Measurements from ENCODE around the gene ADAMTS12. TPM values are rescaled to one million over a fixed set of nuclear protein-coding genes. Genes with fewer than 3 reads are reported as not detected.

Gene ADAMTS12
- not detected for polyA plus RNA-seq (ENCODE audit: low read depth in 6 of 6)

- Mint-ChIP-seq H3K27ac (no peak within 1 kb of the TSS), H3K4me1 (peaks cover 0 to 8% (median 4%) of the 10 kb centered on the region in 3 donors), H3K36me3 (peaks cover 0 to 13% of the 10 kb centered on the region in 2 donors), H3K4me3 (peak within 1 kb of the TSS in 3 of 8 donors; percentile 24 to 74 (median 33)), H3K9me3 (peaks cover 0 to 8% (median 6%) of the 10 kb centered on the region in 7 donors), H3K27me3 (peaks cover 57 to 75% (median 62%) of the 10 kb centered on the region in 3 donors)
- ATAC-seq (ENCODE audit: low read depth in 2 of 2): no peak
- DNase-seq: no peak
Measured at GRCh38 chr5:33891788-33892619, at the start of gene ADAMTS12. Gene ADAMTS12 (minus strand): TSS chr5:33891990. CDS start chr5:33891856, 134 bp downstream.

GRCh38 chr5:33941090-33941489 lies 49.3 kb upstream of the ADAMTS12 start:
- Mint-ChIP-seq H3K4me3 (no peak overlapping the region), H3K27me3 (peaks cover 64 to 76% (median 67%) of the 10 kb centered on the region in 3 donors), H3K9me3 (no peaks in the 10 kb centered on the region), H3K4me1 (peaks cover 0 to 2% (median 0%) of the 10 kb centered on the region in 3 donors), H3K27ac (no peak overlapping the region), H3K36me3 (no peaks in the 10 kb centered on the region)
- ATAC-seq (ENCODE audit: low read depth in 2 of 2) (no peak), DNase-seq (no peak)

GRCh38 chr5:33939556-33940262 lies 47.9 kb upstream of the ADAMTS12 start:
- Mint-ChIP-seq H3K4me3 (no peak overlapping the region), H3K4me1 (peaks cover 0 to 5% (median 0%) of the 10 kb centered on the region in 3 donors), H3K9me3 (no peaks in the 10 kb centered on the region), H3K36me3 (no peaks in the 10 kb centered on the region), H3K27me3 (peaks cover 59 to 81% (median 71%) of the 10 kb centered on the region in 3 donors), H3K27ac (no peak overlapping the region)
- DNase-seq (no peak), ATAC-seq (ENCODE audit: low read depth in 2 of 2) (no peak)

GRCh38 chr5:33938881-33939280 lies 47.1 kb upstream of the ADAMTS12 start:
- H3K27me3 Mint-ChIP-seq: peaks cover 59 to 76% (median 74%) of the 10 kb centered on the region in 3 donors
- H3K36me3 Mint-ChIP-seq: no peaks in the 10 kb centered on the region

GRCh38 chr5:33938507-33938796 lies 46.7 kb upstream of the ADAMTS12 start:
- Mint-ChIP-seq H3K36me3 (no peaks in the 10 kb centered on the region), H3K9me3 (no peaks in the 10 kb centered on the region), H3K4me3 (peak overlapping the region in 2 of 8 donors; percentile 19 to 25), H3K4me1 (peaks cover 0 to 16% (median 5%) of the 10 kb centered on the region in 3 donors), H3K27ac (no peak overlapping the region), H3K27me3 (peaks cover 59 to 74% (median 73%) of the 10 kb centered on the region in 3 donors)
- ATAC-seq (ENCODE audit: low read depth in 2 of 2): no peak
- DNase-seq: no peak

More at GRCh38 chr5:33938881-33939280, 47.1 kb upstream of the ADAMTS12 start:
- ATAC-seq (ENCODE audit: low read depth in 2 of 2) (no peak), DNase-seq (no peak)
- H3K4me1 Mint-ChIP-seq: peaks cover 0 to 12% (median 5%) of the 10 kb centered on the region in 3 donors
- H3K9me3 Mint-ChIP-seq: no peaks in the 10 kb centered on the region
- peak overlapping the region in 1 of 8 donors; percentile 19 for H3K4me3 Mint-ChIP-seq
- H3K27ac Mint-ChIP-seq: no peak overlapping the region

GRCh38 chr5:33937707-33938506 lies 46.1 kb upstream of the ADAMTS12 start:
- ATAC-seq (ENCODE audit: low read depth in 2 of 2): no peak
- DNase-seq: no peak
- no peaks in the 10 kb centered on the region for H3K36me3 Mint-ChIP-seq
- H3K27ac Mint-ChIP-seq: no peak overlapping the region
- peak overlapping the region in 1 of 8 donors; percentile 25 for H3K4me3 Mint-ChIP-seq
- peaks cover 58 to 74% (median 68%) of the 10 kb centered on the region in 3 donors for H3K27me3 Mint-ChIP-seq
- H3K9me3 Mint-ChIP-seq: no peaks in the 10 kb centered on the region
- peaks cover 0 to 18% (median 5%) of the 10 kb centered on the region in 3 donors for H3K4me1 Mint-ChIP-seq

- DNase-seq: no peak
- no peaks in the 10 kb centered on the region for H3K9me3 Mint-ChIP-seq
- no peak overlapping the region for H3K27ac Mint-ChIP-seq
- ATAC-seq (ENCODE audit: low read depth in 2 of 2): no peak
- peaks cover 0 to 18% (median 5%) of the 10 kb centered on the region in 3 donors for H3K4me1 Mint-ChIP-seq
- peaks cover 54 to 70% (median 61%) of the 10 kb centered on the region in 3 donors for H3K27me3 Mint-ChIP-seq
- no peak overlapping the region for H3K4me3 Mint-ChIP-seq
- H3K36me3 Mint-ChIP-seq: no peaks in the 10 kb centered on the region
Measured at GRCh38 chr5:33937017-33937706, 45.4 kb upstream of the ADAMTS12 start.

- H3K4me3 Mint-ChIP-seq: no peak within 1 kb of the TSS
- H3K27me3 Mint-ChIP-seq: peaks cover 54 to 70% (median 61%) of the 10 kb centered on the region in 3 donors
- ATAC-seq (ENCODE audit: low read depth in 2 of 2) (no peak), DNase-seq (no peak)
- H3K4me1 Mint-ChIP-seq: peaks cover 0 to 18% (median 5%) of the 10 kb centered on the region in 3 donors
- H3K27ac Mint-ChIP-seq: no peak within 1 kb of the TSS
- H3K36me3 Mint-ChIP-seq: no peaks in the 10 kb centered on the region
- no peaks in the 10 kb centered on the region for H3K9me3 Mint-ChIP-seq
Measured at GRCh38 chr5:33936381-33937016, 44.7 kb upstream of the ADAMTS12 start, which contains the start of gene RXFP3. Gene RXFP3 (plus strand): TSS chr5:33936386. CDS start chr5:33936741, 355 bp downstream.

- H3K4me3 Mint-ChIP-seq: no peak overlapping the region
- peaks cover 0 to 18% (median 5%) of the 10 kb centered on the region in 3 donors for H3K4me1 Mint-ChIP-seq
- ATAC-seq (ENCODE audit: low read depth in 2 of 2) (peak in 1 of 2 donors; percentile 41), DNase-seq (no peak)
- peaks cover 54 to 70% (median 57%) of the 10 kb centered on the region in 3 donors for H3K27me3 Mint-ChIP-seq
- no peaks in the 10 kb centered on the region for H3K9me3 Mint-ChIP-seq
- no peak overlapping the region for H3K27ac Mint-ChIP-seq
- H3K36me3 Mint-ChIP-seq: no peaks in the 10 kb centered on the region
Measured at GRCh38 chr5:33936004-33936380, 44.2 kb upstream of the ADAMTS12 start.

GRCh38 chr5:33934176-33934575 lies 42.4 kb upstream of the ADAMTS12 start:
- H3K27me3 Mint-ChIP-seq: peaks cover 41 to 52% (median 42%) of the 10 kb centered on the region in 3 donors
- H3K27ac Mint-ChIP-seq: no peak overlapping the region
- H3K36me3 Mint-ChIP-seq: no peaks in the 10 kb centered on the region
- ATAC-seq (ENCODE audit: low read depth in 2 of 2) (no peak), DNase-seq (no peak)
- H3K4me3 Mint-ChIP-seq: no peak overlapping the region
- no peaks in the 10 kb centered on the region for H3K9me3 Mint-ChIP-seq
- H3K4me1 Mint-ChIP-seq: peaks cover 0 to 18% (median 5%) of the 10 kb centered on the region in 3 donors

- peaks cover 37 to 48% (median 40%) of the 10 kb centered on the region in 3 donors for H3K27me3 Mint-ChIP-seq
- DNase-seq: no peak
- H3K9me3 Mint-ChIP-seq: no peaks in the 10 kb centered on the region
- no peak overlapping the region for H3K4me3 Mint-ChIP-seq
- no peaks in the 10 kb centered on the region for H3K36me3 Mint-ChIP-seq
- H3K27ac Mint-ChIP-seq: no peak overlapping the region
- H3K4me1 Mint-ChIP-seq: peaks cover 0 to 18% (median 5%) of the 10 kb centered on the region in 3 donors
- no peak for ATAC-seq (ENCODE audit: low read depth in 2 of 2)
Measured at GRCh38 chr5:33933723-33934169, 42.0 kb upstream of the ADAMTS12 start.

GRCh38 chr5:33931136-33931535 lies 39.3 kb upstream of the ADAMTS12 start:
- Mint-ChIP-seq H3K36me3 (no peaks in the 10 kb centered on the region), H3K27me3 (peaks cover 17 to 26% (median 24%) of the 10 kb centered on the region in 3 donors), H3K27ac (no peak overlapping the region), H3K9me3 (no peaks in the 10 kb centered on the region), H3K4me3 (no peak overlapping the region), H3K4me1 (peaks cover 0 to 16% (median 5%) of the 10 kb centered on the region in 3 donors)
- DNase-seq (no peak), ATAC-seq (ENCODE audit: low read depth in 2 of 2) (no peak)
